ENCODE results near the gene A4GNT. TPM values are rescaled to one million over a fixed set of nuclear protein-coding genes. Genes with fewer than 3 reads are reported as not detected.

A4GNT gene
- total RNA-seq: not detected

GRCh38 chr3:138132239-138132638 is at the start of gene A4GNT:
A4GNT (minus strand) TSS chr3:138132390; CDS start chr3:138131256, 1,134 bp downstream.

GRCh38 chr3:138174421-138175131 is 42.4 kb upstream of the A4GNT start, which contains the start of gene DBR1:
DBR1 (minus strand) TSS chr3:138174921; CDS start chr3:138174795, 126 bp downstream.

DNA sequence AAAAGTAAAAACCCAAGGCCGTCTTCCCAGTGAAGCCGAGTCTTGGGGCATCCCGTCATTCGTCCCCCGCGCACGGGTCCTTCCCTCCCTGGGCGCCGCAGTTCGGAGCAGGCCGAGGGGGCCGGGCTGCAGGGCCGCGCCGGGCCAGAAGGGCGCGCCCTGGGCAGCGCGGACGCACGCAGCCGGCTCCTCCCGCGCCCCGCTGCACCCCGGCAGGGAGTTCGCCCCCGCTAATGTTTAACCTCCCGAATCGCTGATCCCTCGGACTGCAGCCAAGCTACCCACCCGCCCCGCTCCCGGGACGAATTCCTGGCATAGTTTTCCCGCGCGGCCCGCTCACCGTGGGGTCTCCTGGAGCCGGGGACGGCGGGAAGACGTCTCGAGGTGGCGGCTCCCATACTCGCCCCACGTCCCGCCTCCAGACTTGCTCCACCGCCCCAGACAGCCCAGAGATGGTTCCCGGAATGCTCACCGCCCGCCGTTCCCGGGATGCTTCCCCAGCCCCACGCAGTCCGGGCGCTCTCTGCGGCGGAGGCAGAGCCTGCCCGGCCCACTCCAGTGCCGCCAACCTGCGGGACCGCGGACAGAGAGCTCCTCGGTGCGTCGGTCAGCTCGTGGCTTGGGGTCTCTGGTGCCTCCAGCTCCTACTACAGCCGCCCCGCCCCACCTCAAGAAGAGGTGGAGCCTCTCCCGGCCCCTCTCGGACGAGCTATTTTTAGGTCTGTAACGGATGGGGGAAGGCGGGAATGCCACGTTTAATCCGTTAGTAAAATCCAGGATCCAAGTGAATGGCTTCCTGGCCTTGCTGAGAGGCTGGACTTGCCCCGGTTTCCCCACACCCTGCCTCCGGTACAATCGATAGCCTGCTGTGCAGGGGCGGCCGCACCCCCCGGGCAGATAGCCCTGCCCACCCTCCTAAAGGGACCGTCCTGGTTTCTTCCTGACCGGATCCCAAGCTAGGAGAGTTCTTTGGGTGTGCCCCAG is 16.9 kb downstream of the A4GNT start, which contains the start of gene DZIP1L:
Gene DZIP1L, minus strand, starts transcription at position 621 of the 984 bp plus-strand sequence. CDS start 11,637 bp downstream, outside the sequence.

Other genes with a start within 250 kb of the A4GNT start
- gene CLDN18, start 122.2 kb downstream of the A4GNT start, total RNA-seq: not detected
- gene DZIP1L, start 16.8 kb downstream of the A4GNT start, total RNA-seq: under 1 TPM; 0.30 to 0.43 TPM
- 10 to 100 TPM; 19.7 to 19.9 TPM for gene DBR1, start 42.5 kb upstream of the A4GNT start, total RNA-seq
- 10 to 100 TPM; 42.1 to 46.2 TPM for gene ARMC8, start 54.9 kb upstream of the A4GNT start, total RNA-seq
- gene NME9, start 197.5 kb upstream of the A4GNT start, total RNA-seq: under 1 TPM; 0.30 to 0.43 TPM
- not detected for gene MRAS, start 216.2 kb upstream of the A4GNT start, total RNA-seq